ENCODE data around the gene NPAS3. TPM values are rescaled to one million over a fixed set of nuclear protein-coding genes. Genes with fewer than 3 reads are reported as not detected.

The NPAS3 gene
- total RNA-seq, 1 donor from 2014 or later = 0.95 TPM

- H3K4me1 ChIP-seq = peaks cover 20% of the 10 kb centered on the region
- H3K27me3 ChIP-seq (ENCODE audit: low read depth) = peaks cover 80% of the 10 kb centered on the region
- H3K4me3 ChIP-seq = peak overlapping the region; percentile 41
- intact Hi-C loops (cut with DNase I) = no loop called here
- H3K36me3 ChIP-seq = no peaks in the 10 kb centered on the region
- H3K9me3 ChIP-seq = no peaks in the 10 kb centered on the region
- ATAC-seq (no peak), DNase-seq (no peak)
- no peak overlapping the region for H3K27ac ChIP-seq
- no peak for TF ChIP-seq CTCF (IDR thresholded peaks at IDR 0.05)
Measured at GRCh38 chr14:32934073-32934880, 4.4 kb upstream of the NPAS3 start.

GRCh38 chr14:32934881-32935633, 3.6 kb upstream of the NPAS3 start:
- peak overlapping the region; percentile 41 for H3K4me3 ChIP-seq
- ATAC-seq (no peak), DNase-seq (no peak)
- no peak overlapping the region for H3K27ac ChIP-seq
- intact Hi-C loops (cut with DNase I) = no loop called here
- H3K27me3 ChIP-seq (ENCODE audit: low read depth) = peaks cover 78% of the 10 kb centered on the region
- no peaks in the 10 kb centered on the region for H3K9me3 ChIP-seq
- peaks cover 20% of the 10 kb centered on the region for H3K4me1 ChIP-seq
- H3K36me3 ChIP-seq = no peaks in the 10 kb centered on the region
- TF ChIP-seq CTCF (IDR thresholded peaks at IDR 0.05) = no peak

GRCh38 chr14:32939254-32940065, 781 bp downstream of the NPAS3 start:
- Histone ChIP-seq H3K36me3 (no peaks in the 10 kb centered on the region), H3K27ac (peak overlapping the region; percentile 51), H3K27me3 (ENCODE audit: low read depth) (peaks cover 53% of the 10 kb centered on the region), H3K4me3 (peak overlapping the region; percentile 53), H3K9me3 (no peaks in the 10 kb centered on the region), H3K4me1 (no peaks in the 10 kb centered on the region)
- ATAC-seq (peak; percentile 88 to 91), DNase-seq (peak; percentile 58)
- no peak for TF ChIP-seq CTCF (IDR thresholded peaks at IDR 0.05)
- intact Hi-C loops (cut with DNase I) = no loop called here

GRCh38 chr14:32940066-32940651, 1.5 kb downstream of the NPAS3 start:
- TF ChIP-seq CTCF (IDR thresholded peaks at IDR 0.05) = no peak
- Histone ChIP-seq H3K27ac (peak overlapping the region; percentile 51), H3K27me3 (ENCODE audit: low read depth) (peaks cover 48% of the 10 kb centered on the region), H3K36me3 (no peaks in the 10 kb centered on the region), H3K4me1 (no peaks in the 10 kb centered on the region), H3K9me3 (no peaks in the 10 kb centered on the region), H3K4me3 (peak overlapping the region; percentile 53)
- no peak for DNase-seq
- no peak for ATAC-seq
- intact Hi-C loops (cut with DNase I) = no loop called here
